B cell (primary cell): Measurements from ENCODE around the gene BRMS1. TPM values are rescaled to one million over a fixed set of nuclear protein-coding genes. Genes with fewer than 3 reads are reported as not detected.
"Not testable (repeated sequence)": the region's sequence is repeated elsewhere in the genome, so short reads cannot be mapped to it uniquely, and the experiment has no call there.

Experiments
- ATAC-seq: fragments of 200-7000 bp; cut with Tn5 transposase; one replicate; pipeline ENCODE4 v1.10.0; 2021; ENCODE audit warnings: low read depth, mild to moderate bottlenecking, moderate number of reproducible peaks, moderate library complexity
- CTCF ChIA-PET: fragments of 350-600 bp; sonication (Branson Sonifier 250); formaldehyde crosslinking; loops from one replicate; lab custom pipeline; 2021; ENCODE audit warnings: antibody characterized with exemption, inconsistent platforms; lab: Charles Lee
- POLR2A ChIA-PET: fragments of 350-600 bp; sonication (Branson Sonifier 250); formaldehyde crosslinking; loops from one replicate; lab custom pipeline; 2021; ENCODE audit warnings: antibody characterized with exemption; lab: Charles Lee
- DNase-seq: peaks from one replicate; pipeline ENCODE4 v3.0.0; 2013
- H2AFZ ChIP-seq: 2 replicates; pipeline ENCODE4 v1.6.1; 2012; ENCODE audit warnings: mild to moderate bottlenecking, low read depth, low read length; ENCODE audit not compliant: insufficient read depth, poor library complexity, severe bottlenecking
- H3K27ac ChIP-seq, 2 donors: 1 replicate in 1 of 2; 2 replicates in 1 of 2; pipeline ENCODE4 v1.5.1; 2012 to 2013; ENCODE audit warnings: low read length in 2 of 2, mild to moderate bottlenecking in 2 of 2, moderate library complexity in 1 of 2
- H3K27me3 ChIP-seq, 4 experiments: fragments of 200-600 bp in 1 of 4; sonication (generic) in 1 of 4; replicated peaks in 1 of 4; 1 replicate in 2 of 4; 2 replicates in 2 of 4; pipeline versions ENCODE4 v1.6.1 to v1.7.0; 2013 to 2016; ENCODE audit warnings: low read length in 3 of 4, mild to moderate bottlenecking in 2 of 4, mixed read lengths in 1 of 4, moderate library complexity in 1 of 4; ENCODE audit not compliant: insufficient read depth in 4 of 4, control insufficient read depth in 3 of 4; ENCODE audit errors: control extremely low read depth in 1 of 4
- H3K36me3 ChIP-seq, 2 experiments: replicated peaks in 1 of 2; 1 replicate in 1 of 2; 2 replicates in 1 of 2; pipeline versions ENCODE4 v1.6.1 to v1.7.1; 2013; ENCODE audit warnings: low read length in 1 of 2; ENCODE audit not compliant: insufficient read depth in 2 of 2, control insufficient read depth in 1 of 2; ENCODE audit errors: control extremely low read depth in 1 of 2, extremely low read depth in 1 of 2
- H3K4me1 ChIP-seq, 2 donors: fragments of 200-600 bp in 1 of 2; sonication (generic) in 1 of 2; 1 replicate in 1 of 2; 2 replicates in 1 of 2; pipeline versions ENCODE4 v1.5.1 to v1.6.1; 2013 to 2017; ENCODE audit warnings: low read length in 2 of 2; ENCODE audit not compliant: control insufficient read depth in 2 of 2, insufficient read depth in 2 of 2
- H3K4me2 ChIP-seq: replicated peaks from 2 replicates; pipeline ENCODE3; 2012; ENCODE audit warnings: mild to moderate bottlenecking, low read depth, low read length; ENCODE audit not compliant: poor library complexity, severe bottlenecking
- H3K4me3 ChIP-seq, 5 experiments: fragments of 200-600 bp in 1 of 5; sonication (generic) in 1 of 5; 1 replicate in 3 of 5; 2 replicates in 2 of 5; pipeline versions ENCODE4 v1.5.1 to v1.7.0; 2011 to 2016; ENCODE audit warnings: low read length in 4 of 5, mild to moderate bottlenecking in 4 of 5, low read depth in 2 of 5, control low read depth in 1 of 5, moderate library complexity in 1 of 5; ENCODE audit not compliant: insufficient read depth in 1 of 5; ENCODE audit errors: control extremely low read depth in 1 of 5, extremely low read depth in 1 of 5
- H3K79me2 ChIP-seq: fragments of 200-600 bp; sonication (generic); one replicate; pipeline ENCODE4 v1.6.0; 2016; ENCODE audit warnings: low read length; ENCODE audit not compliant: control insufficient read depth, insufficient read depth
- H3K9ac ChIP-seq: fragments of 200-600 bp; sonication (generic); 2 replicates; pipeline ENCODE4 v1.6.1; 2017; ENCODE audit warnings: mild to moderate bottlenecking, low read length, moderate library complexity
- H3K9me3 ChIP-seq, 3 donors: one replicate each; pipeline versions ENCODE4 v1.6.1 to v1.7.1; 2013; ENCODE audit warnings: low read length in 2 of 3; ENCODE audit not compliant: control insufficient read depth in 2 of 3, insufficient read depth in 1 of 3; ENCODE audit errors: control extremely low read depth in 1 of 3
- H4K20me1 ChIP-seq: 2 replicates; pipeline ENCODE4 v1.6.0; 2012; ENCODE audit warnings: mild to moderate bottlenecking, low read length; ENCODE audit not compliant: insufficient read depth, control insufficient read depth, poor library complexity, severe bottlenecking
- H3K27ac Mint-ChIP-seq: one replicate; pipeline ENCODE4 v1.8.0; 2021; ENCODE audit warnings: mixed read lengths
- H3K27me3 Mint-ChIP-seq: one replicate; pipeline ENCODE4 v1.8.0; 2021; ENCODE audit warnings: mixed read lengths
- H3K4me1 Mint-ChIP-seq: one replicate; pipeline ENCODE4 v1.8.0; 2021; ENCODE audit warnings: mixed read lengths
- H3K4me3 Mint-ChIP-seq: one replicate; pipeline ENCODE4 v1.8.0; 2021; ENCODE audit warnings: mixed read lengths
- H3K9me3 Mint-ChIP-seq: one replicate; pipeline ENCODE4 v1.8.0; 2022; ENCODE audit warnings: mixed read lengths; ENCODE audit not compliant: insufficient read depth
- CTCF ChIP-seq: fragments of 200-600 bp; IDR thresholded peaks from one replicate; pipeline ENCODE4 v1.8.0; 2022; ENCODE audit warnings: antibody characterized with exemption, mild to moderate bottlenecking
- EZH2 ChIP-seq: IDR thresholded peaks from 2 replicates; pipeline ENCODE4 v1.6.1; 2012; ENCODE audit warnings: borderline replicate concordance, low read depth, mild to moderate bottlenecking, moderate library complexity, low read length; ENCODE audit not compliant: insufficient read depth, poor library complexity, severe bottlenecking
- WGBS: methylation state at CpG from one replicate; pipeline ENCODE4 v1.1.5; 2013; ENCODE audit warnings: missing lambda C conversion rate; ENCODE audit not compliant: insufficient coverage; 5-methylcytosine and 5-hydroxymethylcytosine counted together
- intact Hi-C: fragments of 100-400 bp; cut with micrococcal nuclease; formaldehyde crosslinking; loops from one replicate; pipeline ENCODE4 v1.10.0; 2022
- polyA plus RNA-seq: library from polyadenylated mRNA; depleted of rRNA; stranded (reverse); fragments of >200 nt; gene quantifications from 2 replicates; pipeline ENCODE4 v1.2.3, GENCODE V29; 2012
- total RNA-seq, 2 donors: library from RNA; stranded (reverse); fragments of 120-200 nt in 1 of 2; gene quantifications; 1 replicate in 1 of 2; 2 replicates in 1 of 2; pipeline versions ENCODE4 v1.2.3 to v1.2.4, GENCODE V29; 2013 to 2022

The BRMS1 gene
- total and polyA plus RNA-seq, 2 donors (not counting 1 experiment from before 2014, with no cell fraction given), result 51.2 to 58.3 TPM

DNA sequence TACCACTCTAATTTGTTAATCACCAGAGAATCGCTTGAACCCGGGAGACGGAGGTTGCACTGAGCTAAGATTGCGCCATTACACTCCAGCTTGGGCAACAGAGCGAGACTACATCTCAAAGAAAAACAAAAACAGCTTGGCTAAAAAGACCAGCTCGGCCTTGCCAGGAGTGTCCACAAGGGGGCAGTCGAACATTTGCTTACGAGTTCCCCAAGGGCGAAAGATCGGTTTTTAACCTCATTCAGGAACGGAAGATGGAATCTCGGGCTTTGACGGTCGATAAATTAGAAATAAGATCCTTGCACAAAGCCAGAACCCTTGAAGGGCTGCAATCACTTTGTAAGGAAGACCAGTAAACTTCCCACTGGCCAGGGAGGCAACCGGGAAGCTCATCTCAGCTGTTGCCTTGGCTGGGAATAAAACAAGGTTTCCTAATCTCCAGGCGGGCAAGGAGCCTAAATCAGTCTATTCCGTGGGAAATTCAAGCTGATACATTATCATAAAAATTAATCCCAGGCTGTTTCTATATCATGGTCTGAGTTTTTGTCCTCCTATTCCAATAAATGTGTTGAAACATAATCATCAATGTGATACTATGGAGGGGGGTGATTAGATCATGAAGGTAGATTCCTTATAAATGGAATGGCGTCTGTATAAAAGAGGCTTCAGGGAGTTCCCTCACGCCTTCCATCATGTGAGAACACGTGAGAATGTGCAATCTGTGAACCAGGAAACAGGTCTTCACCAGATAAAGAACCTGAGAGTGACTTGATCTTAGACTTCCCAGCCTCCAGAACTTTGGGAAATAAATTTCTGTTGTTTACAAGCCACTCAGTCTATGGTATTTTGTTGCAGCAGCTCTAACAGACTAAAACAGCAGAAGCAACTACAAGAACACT is 41.5 kb upstream of the BRMS1 start:
- H3K4me1 Mint-ChIP-seq, result peaks cover 10% of the 10 kb centered on the region
- POLR2A ChIA-PET, result interaction anchor here (0.5 to 1.5 kb wide), 6 partner anchors 14 to 889 kb away, joined by 3 to 8 read pairs (median 4); partner anchors contain the start of genes RBM4B and SLC29A2
- no peaks in the 10 kb centered on the region for H3K9me3 ChIP-seq
- no peaks in the 10 kb centered on the region for H3K27me3 Mint-ChIP-seq
- H3K36me3 ChIP-seq, result no peaks in the 10 kb centered on the region
- peaks cover 7 to 12% of the 10 kb centered on the region in 2 donors for H3K4me1 ChIP-seq
- TF ChIP-seq CTCF, result peak; percentile 94
- TF ChIP-seq EZH2, result no peak
- H3K4me3 Mint-ChIP-seq, result peak overlapping the region; percentile 21
- no peaks in the 10 kb centered on the region for H3K79me2 ChIP-seq
- peak overlapping the region; percentile 10 for H3K9ac ChIP-seq
- no peak overlapping the region for H3K27ac Mint-ChIP-seq
- no peaks in the 10 kb centered on the region for H4K20me1 ChIP-seq
- intact Hi-C loops, result loop anchor here (1.0 to 5.0 kb wide), 5 partner anchors 14 to 74 kb away; partner anchors contain the start of genes B4GAT1 and BRMS1
- peak; percentile 85 for ATAC-seq
- H3K27ac ChIP-seq, result no peak overlapping the region
- no peaks in the 10 kb centered on the region for H3K27me3 ChIP-seq
- WGBS, result 4% methylated on average over 18 of the region's 20 CpGs
- H3K4me3 ChIP-seq, result peak overlapping the region in 2 of 5 experiments; percentile 11 to 34
- no peaks in the 10 kb centered on the region for H3K9me3 Mint-ChIP-seq
- peak; percentile 88 for DNase-seq
- H3K4me2 ChIP-seq, result peak overlapping the region; percentile 65
- peak overlapping the region; percentile 66 for H2AFZ ChIP-seq
- CTCF ChIA-PET, result interaction anchor here (0.6 to 3.4 kb wide), 42 partner anchors 10 to 1415 kb away, joined by 3 to 63 read pairs (median 4); partner anchors contain the start of genes ACTN3, B4GAT1, BBS1 and BRMS1

GRCh38 chr11:66384316-66384715 is 39.4 kb upstream of the BRMS1 start:
- POLR2A ChIA-PET, H2AFZ ChIP-seq, DNase-seq, H3K9ac ChIP-seq, H3K27ac Mint-ChIP-seq, H3K27ac ChIP-seq, ATAC-seq, H3K4me3 ChIP-seq, H3K36me3 ChIP-seq, H3K9me3 Mint-ChIP-seq, H3K4me1 ChIP-seq, H3K4me1 Mint-ChIP-seq, intact Hi-C loops, H3K79me2 ChIP-seq, H4K20me1 ChIP-seq, H3K9me3 ChIP-seq, H3K27me3 ChIP-seq, H3K4me3 Mint-ChIP-seq, H3K27me3 Mint-ChIP-seq, H3K4me2 ChIP-seq: not testable (repeated sequence)
- 92% methylated on average over 9 of the region's 13 CpGs for WGBS
- CTCF ChIA-PET, result interaction anchor here (1.0 to 3.4 kb wide), 4 partner anchors 20 to 294 kb away, joined by 3 to 63 read pairs (median 22); partner anchors contain the start of gene MRPL11

DNA sequence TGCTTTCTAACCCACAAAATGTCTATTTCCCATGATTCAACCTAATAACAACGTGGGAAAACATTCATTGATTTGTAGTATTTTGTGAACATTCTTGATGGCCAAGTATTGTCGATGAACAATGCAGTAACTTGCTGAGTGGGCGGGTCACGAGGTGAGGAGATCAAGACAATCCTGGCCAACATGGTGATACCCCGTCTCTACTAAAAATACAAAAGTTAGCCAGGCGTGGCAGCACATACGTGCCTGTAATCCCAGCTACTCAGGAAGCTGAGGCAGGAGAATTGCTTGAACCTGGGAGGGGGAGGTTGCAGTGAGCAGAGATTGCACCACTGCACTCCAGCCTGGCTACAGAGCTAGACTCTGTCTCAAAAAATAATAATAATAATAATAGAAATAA is 35.4 kb upstream of the BRMS1 start:
- DNase-seq, H3K27me3 ChIP-seq, H3K9ac ChIP-seq, H3K79me2 ChIP-seq, H3K4me3 Mint-ChIP-seq, H3K4me2 ChIP-seq, H3K27ac Mint-ChIP-seq, H3K4me3 ChIP-seq, H3K4me1 Mint-ChIP-seq, H3K9me3 Mint-ChIP-seq, H3K27ac ChIP-seq, H2AFZ ChIP-seq, intact Hi-C loops, H4K20me1 ChIP-seq, H3K9me3 ChIP-seq, H3K36me3 ChIP-seq, ATAC-seq, H3K27me3 Mint-ChIP-seq, H3K4me1 ChIP-seq: not testable (repeated sequence)
- WGBS, result 47% methylated on average over 4 of the region's 7 CpGs
- ChIA-PET CTCF (interaction anchor here (2.0 kb wide), 1 partner anchor 9 kb away, joined by 7 read pairs; no protein-coding TSS in a partner anchor), POLR2A (interaction anchor here (0.6 to 0.9 kb wide), 4 partner anchors 23 to 1065 kb away, joined by 3 to 7 read pairs (median 4); no protein-coding TSS in a partner anchor)
